ENCODE data around the gene CADPS2. TPM values are rescaled to one million over a fixed set of nuclear protein-coding genes. Genes with fewer than 3 reads are reported as not detected.
"Not testable (repeated sequence)": the region's sequence is repeated elsewhere in the genome, so short reads cannot be mapped to it uniquely, and the experiment has no call there.

The CADPS2 gene
- total RNA-seq, 2 donors from 2014 or later, result 12.1 to 13.0 TPM

DNA sequence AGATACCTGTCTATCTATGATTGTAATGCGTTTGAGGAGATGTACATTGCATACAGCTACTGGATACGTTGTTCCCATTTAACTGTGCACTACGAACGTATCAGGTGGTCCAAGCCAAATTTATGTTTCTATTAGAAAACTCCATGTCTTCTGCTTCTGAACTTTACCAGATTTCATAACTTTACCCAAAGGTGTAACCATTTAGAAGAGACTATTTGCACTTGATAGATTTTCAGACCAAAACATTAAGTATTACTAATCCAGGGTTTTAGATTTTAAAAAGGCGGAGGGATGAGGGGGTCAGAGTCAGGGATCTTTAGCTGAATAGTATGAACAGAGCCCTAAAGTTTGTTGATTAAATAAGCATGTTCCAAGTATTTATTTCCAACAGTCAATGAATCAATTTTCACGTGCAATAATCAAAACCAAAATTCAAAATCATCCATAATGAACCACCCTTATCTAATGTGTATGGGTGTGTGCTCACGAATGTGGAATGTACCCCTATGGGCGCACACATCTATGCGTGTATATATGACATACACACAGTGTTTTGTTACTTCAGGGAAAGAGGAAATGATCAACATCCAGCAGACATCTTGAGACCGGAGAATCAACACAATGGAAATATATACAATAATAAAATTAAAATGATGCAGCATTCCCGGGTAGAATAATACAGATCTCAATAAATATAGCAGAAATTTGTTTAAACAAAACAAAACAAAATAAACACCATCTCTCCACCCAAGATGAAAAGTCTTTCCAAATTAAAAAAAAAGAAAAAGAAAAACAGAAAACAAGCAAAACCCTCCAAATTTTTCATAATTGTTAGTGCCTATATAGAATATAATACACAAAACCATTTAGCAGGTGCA is 585.1 kb downstream of the CADPS2 start:
- intact Hi-C loops (cut with DNase I, micrococcal nuclease), result no loop called here
- DNase-seq, result no peak

DNA sequence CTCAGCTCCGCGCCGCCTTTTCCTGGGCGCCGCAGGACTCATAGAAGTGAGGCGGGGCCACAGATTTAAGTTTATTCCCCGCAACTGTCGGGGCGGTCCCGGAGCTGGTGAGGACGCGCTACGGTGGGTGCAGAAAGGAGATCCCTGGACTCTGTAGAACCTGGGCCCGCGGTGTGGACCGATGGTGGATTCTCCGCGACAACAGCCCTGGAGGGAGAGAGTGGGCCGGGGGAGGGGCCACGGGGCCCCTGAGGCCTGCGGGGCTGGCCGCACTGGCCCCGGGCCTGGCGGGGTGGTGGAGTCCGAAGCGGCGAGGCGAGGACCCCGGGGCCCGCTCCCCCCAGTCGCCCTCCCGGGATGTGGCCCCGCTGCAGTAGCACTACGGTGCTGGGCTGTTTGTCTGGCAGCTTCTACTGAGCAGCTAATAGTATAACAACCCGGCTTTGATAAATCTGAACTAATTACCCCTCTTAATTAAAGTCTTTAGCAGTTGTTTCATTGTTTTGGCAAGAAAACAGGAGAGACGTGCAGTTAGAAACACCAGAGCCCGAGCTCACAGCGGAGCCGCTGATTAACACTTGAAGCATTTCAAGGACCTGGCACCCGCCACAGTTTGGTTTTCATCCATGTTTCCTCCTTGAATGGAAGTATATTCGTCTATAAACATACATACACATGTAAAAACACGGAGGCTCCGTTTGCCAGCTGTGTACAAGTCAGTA is 585.9 kb downstream of the CADPS2 start:
- ATAC-seq (no peak), DNase-seq (no peak)
- intact Hi-C loops (cut with DNase I, micrococcal nuclease), result no loop called here

More for the DNA sequence above, 585.1 kb downstream of the CADPS2 start:
- ATAC-seq, result no peak

DNA sequence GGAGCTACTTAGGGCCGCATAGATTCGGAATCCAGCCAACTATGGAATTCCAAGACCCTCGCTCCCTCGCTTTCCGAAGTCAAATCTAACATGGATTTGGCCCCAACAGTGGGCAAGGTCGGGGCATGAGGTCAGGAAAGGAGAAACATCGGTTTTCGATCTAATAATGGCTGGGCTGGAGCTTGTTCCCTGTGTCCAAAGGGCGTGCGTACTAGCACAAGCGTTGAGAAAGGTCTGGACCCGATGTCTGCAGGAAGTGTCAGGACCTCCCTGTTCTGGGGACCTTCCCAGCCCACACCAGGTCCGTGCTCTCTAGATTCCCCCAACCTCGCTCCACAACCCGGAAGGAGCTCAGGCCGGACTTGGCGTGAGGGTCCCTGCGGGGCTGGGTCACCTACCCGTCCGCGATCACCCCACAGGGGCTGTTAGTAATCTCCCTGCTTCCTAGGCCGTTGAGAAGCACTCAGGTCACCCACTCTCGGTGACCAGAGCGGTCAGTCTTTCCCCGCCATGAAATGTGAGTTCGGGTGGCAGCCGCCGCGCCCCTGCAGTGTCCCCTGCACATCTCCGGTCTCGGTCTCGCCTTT is 586.5 kb downstream of the CADPS2 start:
- ATAC-seq (no peak), DNase-seq (no peak)
- intact Hi-C loops (cut with DNase I, micrococcal nuclease), result no loop called here

DNA sequence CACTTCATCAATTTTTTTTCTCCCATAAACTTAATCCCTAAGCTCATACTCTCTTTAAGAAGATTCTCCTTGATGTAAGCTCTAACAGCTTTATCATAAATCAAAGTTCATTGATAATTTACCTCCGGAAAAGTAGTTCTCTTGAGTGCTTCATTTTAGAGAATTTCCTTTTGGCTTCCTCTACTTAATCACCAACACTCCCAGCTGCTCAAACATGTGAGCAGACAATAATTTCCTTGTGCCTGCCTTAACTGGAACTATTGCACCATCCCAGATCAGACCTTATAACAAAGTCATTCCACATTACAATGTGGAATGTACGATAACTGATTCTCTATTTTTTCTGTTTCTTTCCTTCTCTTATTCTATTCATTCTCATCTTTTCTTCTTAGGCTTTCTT is 587.6 kb downstream of the CADPS2 start:
- no peak for ATAC-seq
- DNase-seq, result no peak
- intact Hi-C loops (cut with DNase I, micrococcal nuclease), result no loop called here

DNA sequence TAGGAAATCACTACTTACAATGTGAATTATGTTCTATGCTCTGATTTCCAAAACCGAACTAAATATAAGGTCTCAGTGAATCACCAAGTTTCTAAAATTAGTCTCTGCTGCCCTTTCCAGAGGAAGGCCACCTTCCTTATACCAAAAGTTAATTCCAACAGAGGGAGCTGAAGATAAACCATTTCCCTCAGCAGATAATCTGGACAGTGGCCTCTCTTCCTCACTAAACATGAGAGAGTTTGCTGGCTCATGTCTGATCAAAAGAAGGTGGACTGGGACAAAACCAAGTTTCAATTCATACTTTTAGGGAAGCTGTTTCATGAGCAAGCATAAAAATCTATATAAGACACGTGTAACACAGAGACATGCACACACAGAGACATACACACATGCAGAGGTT is 588.1 kb downstream of the CADPS2 start:
- intact Hi-C loops (cut with DNase I, micrococcal nuclease), result no loop called here
- ATAC-seq (no peak), DNase-seq (no peak)

DNA sequence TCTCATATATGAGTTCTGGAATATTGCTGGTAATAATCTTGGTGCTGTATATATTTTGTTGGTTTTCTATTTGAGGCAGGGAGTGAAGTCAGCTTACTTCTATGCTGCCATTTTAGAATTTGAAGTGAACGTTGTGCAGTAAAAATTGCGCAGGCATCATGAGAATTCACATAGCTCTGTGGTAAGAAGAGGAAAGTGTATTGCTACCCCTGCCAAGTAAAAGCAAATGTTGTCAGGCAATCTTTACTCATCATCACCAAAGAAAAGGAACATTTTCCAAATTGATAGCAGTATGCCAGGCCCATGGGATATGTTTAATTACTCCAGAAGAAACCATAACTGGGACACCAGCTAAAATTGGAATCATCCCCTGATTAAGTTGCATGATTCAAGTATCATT is 595.1 kb downstream of the CADPS2 start:
- no peak for ATAC-seq

DNA sequence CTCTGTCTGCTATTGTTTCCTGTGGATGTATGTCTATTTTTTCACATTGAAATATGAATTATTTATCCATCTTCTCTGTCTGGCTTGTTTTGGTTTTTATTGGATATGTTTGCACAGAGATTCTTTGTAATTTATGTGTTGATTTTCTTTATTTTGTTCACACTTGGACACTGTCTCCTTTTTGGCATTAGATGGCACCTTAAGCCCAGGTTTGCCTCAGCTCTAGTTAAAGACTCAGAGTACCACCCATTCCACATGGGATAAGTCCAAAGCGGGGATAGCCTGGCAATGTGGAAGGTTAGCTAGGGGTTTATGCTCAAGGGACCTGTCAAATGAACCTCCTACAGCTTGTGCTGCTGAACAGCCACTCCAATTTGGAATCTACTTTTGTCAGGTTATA is 595.8 kb downstream of the CADPS2 start:
- DNase-seq, result no peak
- intact Hi-C loops (cut with DNase I, micrococcal nuclease), result no loop called here
- no peak for ATAC-seq

More for the DNA sequence above, 595.1 kb downstream of the CADPS2 start:
- intact Hi-C loops (cut with DNase I, micrococcal nuclease), result no loop called here
- DNase-seq, result no peak

DNA sequence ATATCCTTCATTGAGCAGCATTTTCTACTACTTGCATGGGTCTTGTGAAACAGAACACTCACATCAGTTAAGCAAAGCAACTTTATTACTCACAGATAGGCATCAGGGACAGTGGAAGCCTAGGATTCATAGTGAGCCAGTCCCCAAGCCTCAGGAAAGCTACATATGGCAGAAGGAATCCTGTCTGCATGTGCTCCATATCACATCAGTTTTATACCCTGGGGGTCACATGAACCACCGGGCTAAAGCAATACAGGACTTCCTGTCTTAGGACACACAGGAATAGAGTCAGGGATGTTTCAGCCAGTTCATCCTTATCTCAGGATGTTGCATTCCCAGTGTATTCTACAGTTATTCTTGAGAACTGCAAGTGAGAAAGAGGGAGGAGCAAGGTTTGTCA is 596.8 kb downstream of the CADPS2 start:
- no peak for ATAC-seq
- no peak for DNase-seq
- intact Hi-C loops (cut with DNase I, micrococcal nuclease), result no loop called here

DNA sequence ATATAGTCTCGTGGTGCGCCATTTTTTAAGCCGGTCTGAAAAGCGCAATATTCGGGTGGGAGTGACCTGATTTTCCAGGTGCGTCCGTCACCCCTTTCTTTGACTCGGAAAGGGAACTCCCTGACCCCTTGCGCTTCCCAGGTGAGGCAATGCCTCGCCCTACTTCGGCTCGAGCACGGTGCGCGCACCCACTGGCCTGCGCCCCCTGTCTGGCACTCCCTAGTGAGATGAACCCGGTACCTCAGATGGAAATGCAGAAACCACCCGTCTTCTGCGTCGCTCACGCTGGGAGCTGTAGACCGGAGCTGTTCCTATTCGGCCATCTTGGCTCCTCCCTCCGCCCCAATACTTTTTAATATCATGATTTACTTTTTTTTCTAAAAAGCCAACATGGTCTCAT is 601.7 kb downstream of the CADPS2 start:
- intact Hi-C loops (cut with DNase I, micrococcal nuclease); DNase-seq; ATAC-seq: not testable (repeated sequence)

DNA sequence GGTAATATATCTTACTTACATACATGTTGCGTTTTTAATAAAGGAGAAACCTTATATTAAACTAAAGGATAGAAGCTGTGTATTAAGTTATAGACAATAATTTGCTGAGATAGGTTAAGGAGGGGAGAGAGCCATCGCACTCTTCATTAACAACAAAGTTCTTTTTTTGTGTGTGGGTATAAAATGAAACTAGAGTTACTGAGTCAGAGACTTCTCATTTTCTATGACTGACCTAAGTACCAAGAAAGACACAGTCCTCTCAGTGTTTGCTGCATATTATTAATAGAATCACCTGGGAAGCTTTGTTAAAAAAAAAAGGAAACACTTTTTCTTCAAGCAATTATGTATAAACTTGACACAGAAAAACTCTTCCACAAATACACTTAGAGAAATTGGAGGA is 613.1 kb downstream of the CADPS2 start:
- no peak for ATAC-seq
- intact Hi-C loops (cut with DNase I, micrococcal nuclease), result no loop called here

DNA sequence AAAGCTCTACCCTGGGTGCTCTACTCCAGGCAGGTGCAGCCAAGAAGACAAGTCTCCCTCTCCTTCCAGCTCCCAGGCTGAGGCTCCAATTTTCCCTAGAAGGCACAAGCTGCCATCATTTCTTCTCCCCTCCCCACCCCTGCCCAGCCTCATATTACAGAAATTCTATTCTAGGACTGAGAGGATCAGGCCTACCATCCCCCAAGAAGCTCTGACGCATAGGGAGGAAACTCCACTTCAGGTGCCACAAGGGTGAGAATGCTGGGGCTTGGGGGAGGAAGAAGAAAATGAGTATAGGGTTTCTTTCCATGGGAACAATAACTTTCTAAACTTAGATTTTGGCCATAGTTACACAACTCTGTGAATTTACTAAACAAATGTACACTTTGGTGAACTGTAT is 617.0 kb downstream of the CADPS2 start:
- intact Hi-C loops (cut with DNase I, micrococcal nuclease), result no loop called here
- no peak for DNase-seq
- ATAC-seq, result no peak

More for the DNA sequence above, 613.1 kb downstream of the CADPS2 start:
- no peak for DNase-seq

Other genes starting within 250 kb of the CADPS2 start
- gene RNF133, start 187.3 kb downstream of the CADPS2 start, total RNA-seq, result 1 to 10 TPM in 1 of 2 donors, under 1 TPM in 1; 0.53 to 1.3 TPM
- 1 to 10 TPM in 1 of 2 donors, under 1 TPM in 1; 0.25 to 1.0 TPM for gene RNF148, start 183.5 kb downstream of the CADPS2 start, total RNA-seq
- not detected for gene TAS2R16, start 109.2 kb upstream of the CADPS2 start, total RNA-seq